Measurements from ENCODE around the gene RILPL1.
"Not testable (repeated sequence)": the region's sequence is repeated elsewhere in the genome, so short reads cannot be mapped to it uniquely, and the experiment has no call there.

DNA sequence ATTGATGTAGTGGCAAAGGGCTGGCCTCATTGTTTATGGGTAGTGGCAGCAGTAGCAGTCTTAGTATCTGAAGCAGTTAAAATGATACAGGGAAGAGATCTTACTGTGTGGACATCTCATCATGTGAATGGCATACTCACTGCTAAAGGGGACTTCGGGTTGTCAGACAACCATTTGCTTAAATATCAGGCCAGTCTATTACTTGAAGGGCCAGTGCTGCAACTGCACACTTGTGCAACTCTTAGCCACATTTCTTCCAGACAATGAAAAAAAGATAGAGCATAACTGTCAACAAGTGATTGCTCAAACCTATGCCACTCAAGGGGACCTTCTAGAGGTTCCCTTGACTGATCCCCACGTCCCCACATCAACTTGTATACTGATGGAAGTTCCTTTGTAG is 20.6 kb upstream of the RILPL1 start:
- TF ChIP-seq, protein P1, sequence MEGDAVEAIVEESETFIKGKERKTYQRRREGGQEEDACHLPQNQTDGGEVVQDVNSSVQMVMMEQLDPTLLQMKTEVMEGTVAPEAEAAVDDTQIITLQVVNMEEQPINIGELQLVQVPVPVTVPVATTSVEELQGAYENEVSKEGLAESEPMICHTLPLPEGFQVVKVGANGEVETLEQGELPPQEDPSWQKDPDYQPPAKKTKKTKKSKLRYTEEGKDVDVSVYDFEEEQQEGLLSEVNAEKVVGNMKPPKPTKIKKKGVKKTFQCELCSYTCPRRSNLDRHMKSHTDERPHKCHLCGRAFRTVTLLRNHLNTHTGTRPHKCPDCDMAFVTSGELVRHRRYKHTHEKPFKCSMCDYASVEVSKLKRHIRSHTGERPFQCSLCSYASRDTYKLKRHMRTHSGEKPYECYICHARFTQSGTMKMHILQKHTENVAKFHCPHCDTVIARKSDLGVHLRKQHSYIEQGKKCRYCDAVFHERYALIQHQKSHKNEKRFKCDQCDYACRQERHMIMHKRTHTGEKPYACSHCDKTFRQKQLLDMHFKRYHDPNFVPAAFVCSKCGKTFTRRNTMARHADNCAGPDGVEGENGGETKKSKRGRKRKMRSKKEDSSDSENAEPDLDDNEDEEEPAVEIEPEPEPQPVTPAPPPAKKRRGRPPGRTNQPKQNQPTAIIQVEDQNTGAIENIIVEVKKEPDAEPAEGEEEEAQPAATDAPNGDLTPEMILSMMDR (IDR thresholded peaks at IDR 0.05) = not testable (repeated sequence)
- TF ChIP-seq POLR2A (IDR thresholded peaks at IDR 0.05) = not testable (repeated sequence)

Data from uterus (tissue), 2 donors.